HG02938 (cell line): ENCODE measurements around the gene POFUT2.

ENCODE experiments used
- ATAC-seq: cut with Tn5 transposase; IDR thresholded peaks from one replicate; pipeline ENCODE4 v1.9.1; 2021; ENCODE audit warnings: mild to moderate bottlenecking, moderate library complexity; ENCODE audit not compliant: unreplicated experiment

POFUT2 gene

DNA sequence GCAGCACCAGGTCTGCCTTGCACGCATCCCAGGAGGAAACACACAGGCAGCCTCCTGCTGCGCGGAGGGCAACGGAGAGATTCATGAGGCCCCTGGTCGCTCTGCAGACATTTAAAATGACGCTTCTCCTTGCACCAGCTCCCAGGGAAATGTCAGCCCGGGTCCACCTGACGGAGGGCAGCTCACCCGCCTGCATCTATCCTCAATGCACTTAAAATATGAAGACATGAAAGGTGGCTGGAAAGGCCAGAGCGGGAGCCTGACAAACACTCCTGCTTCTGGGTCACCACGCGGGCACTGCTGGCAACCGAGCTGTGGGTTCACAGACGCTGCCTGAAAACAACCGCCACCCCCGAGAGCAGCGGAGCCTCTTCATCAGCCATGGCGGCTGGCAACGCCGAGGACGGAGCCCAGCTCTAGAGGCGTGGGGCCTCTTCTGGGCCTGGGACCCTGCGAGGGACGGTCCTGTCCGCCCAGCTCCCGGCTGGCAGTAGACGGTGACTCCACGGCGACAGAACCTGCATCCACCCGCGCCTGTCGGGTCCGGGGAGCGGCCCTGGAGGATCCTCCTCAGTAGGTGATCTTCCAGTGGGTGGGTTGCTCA, 22.7 kb downstream of the POFUT2 start:
- ATAC-seq = no peak

DNA sequence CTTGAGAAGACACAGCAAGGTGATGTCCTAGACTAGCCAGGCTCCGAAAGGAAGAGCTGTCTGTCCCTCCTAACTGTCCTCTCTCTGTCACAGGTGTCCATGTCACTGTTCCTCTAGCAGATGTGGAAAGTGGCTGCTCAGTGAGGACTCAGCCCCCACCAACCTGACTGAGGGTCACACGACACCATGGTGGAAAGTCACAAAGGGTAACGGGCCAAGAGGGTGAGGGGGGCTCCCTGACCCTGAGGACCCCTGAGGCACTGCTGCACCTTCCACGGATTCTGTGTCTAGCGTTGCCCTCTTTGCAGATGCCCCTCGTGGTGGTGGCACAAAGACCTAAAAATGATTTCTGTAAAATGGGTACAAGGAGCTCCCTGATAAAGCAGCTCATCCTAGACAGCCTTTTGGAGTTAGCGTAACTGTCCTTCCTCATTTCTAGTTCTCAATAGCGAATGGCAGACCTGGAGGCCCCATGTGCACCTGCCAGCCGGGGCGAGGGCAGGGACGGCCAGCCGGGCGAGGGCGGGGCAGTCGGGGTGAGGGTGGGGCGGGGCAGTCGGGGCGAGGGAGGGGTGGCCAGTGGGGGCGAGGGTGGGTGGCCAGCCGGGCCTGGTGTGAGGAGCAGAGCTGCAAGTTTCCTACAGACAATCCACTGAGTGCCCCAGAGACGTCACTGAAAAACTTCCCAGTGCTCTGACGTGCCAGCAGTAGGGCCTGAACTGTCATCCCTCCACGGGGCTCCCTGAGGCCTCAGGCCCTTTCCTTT, 23.4 kb downstream of the POFUT2 start:
- ATAC-seq = no peak

DNA sequence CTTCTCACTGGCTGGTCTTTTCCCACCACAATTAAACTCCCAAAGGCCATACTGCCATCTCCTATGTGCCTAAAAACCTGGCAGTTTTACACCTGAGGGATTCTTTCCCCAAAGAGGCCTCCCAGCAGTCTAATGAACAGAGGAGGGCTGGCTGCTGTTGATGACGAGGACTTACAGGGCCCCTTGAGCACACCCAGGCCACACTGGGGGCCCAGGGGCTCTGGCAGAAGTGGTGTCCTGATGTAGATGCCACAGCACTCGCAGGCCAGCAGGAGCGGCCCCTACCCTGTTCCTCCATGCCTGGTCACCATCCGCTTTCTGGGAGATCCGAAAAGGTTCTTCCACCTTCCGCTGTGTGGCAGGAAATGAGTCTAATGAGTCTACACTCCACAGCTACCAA, 24.2 kb downstream of the POFUT2 start:
- ATAC-seq = no peak

DNA sequence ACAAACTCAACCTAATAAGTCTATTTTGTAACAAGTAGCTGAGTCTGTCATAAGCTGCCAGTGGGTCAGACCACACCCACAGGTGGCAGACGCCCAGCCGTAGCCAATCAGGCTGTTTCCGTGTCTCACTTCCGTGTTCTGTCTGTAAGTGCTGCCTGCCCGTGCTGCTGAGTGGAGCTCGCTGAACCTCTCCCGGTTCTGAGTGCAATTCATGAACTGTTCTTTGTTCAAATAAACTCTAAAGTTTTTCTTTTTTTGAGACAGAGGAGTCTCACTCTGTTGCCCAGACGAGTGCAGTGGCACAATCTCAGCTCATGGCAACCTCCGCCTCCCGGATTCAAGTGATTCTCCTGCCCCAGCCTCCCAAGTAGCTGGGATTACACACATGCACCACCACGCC, 25.1 kb downstream of the POFUT2 start:
- no peak for ATAC-seq

DNA sequence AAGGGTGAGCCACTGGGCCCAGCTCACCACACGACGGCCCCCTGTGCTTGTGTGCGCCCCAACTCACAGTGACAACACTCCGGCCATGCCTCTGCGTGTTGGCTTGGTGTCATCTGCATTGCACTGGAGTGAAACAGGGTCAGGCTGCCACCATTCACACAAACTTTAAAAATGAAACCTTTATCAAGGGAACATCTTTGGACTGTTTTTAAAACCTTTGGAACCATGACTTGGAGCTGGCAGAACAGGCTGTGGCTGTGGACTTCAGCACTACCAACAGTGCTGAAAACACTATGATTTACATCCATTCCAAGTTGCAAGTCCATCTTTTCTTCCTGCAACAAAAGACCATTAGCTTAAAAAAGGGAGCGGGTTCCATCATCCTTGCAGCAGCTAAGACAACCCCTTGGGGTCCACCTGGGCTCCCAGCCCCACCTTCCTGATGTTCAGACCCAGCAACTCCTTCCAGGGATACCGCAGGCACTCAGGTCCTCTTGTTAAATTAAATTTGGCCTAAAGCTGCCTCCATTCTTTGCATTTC, 25.6 kb downstream of the POFUT2 start:
- ATAC-seq = no peak

DNA sequence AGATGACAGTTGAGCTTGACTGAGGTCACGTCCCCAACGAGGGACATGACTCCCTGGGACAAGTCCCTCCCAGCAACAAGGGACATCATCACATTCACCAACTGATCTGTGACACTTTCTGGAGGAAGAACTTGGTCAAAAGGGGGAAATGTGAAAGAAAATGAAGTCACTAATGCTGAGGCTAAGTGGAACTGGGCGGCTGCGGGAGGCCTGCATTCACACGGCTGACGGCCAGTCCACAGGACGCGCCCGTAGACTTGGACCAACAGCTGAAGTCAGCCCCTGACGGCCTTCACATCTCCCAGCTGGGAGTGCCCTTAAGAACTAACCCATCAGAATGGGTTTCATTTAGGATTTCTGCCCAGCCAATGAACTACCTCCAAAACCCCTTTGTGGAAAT, 26.6 kb downstream of the POFUT2 start:
- ATAC-seq = no peak

DNA sequence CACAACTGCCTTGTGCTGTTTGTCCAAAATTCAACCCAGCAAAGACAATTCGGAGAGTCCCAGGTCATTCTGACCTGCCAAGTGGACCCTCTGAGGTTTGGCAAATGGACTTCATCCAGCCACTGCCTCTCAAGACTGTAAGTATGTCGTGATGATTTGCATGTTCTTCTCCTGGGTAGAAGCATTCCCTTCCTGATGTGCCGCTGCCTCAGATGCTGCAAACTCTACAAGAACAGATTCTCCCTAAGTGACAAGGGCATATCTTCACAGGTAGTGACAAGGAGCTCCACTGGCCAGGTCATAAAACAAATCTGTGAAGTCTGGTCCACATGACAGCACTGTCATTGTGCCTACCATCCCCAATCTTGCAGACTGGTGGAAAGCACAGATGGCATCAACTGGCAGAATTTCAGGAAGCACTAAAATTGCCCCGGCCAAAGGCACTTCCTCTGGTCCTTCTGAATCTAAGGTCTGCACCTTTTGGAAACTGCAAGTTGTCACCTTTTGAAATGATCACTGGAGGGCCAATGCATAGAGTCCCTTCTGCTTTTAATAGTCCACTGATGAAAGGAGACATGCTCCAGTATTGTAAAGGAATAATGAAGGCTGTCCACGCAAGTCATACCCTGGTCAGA, 27.4 kb downstream of the POFUT2 start:
- ATAC-seq = no peak

DNA sequence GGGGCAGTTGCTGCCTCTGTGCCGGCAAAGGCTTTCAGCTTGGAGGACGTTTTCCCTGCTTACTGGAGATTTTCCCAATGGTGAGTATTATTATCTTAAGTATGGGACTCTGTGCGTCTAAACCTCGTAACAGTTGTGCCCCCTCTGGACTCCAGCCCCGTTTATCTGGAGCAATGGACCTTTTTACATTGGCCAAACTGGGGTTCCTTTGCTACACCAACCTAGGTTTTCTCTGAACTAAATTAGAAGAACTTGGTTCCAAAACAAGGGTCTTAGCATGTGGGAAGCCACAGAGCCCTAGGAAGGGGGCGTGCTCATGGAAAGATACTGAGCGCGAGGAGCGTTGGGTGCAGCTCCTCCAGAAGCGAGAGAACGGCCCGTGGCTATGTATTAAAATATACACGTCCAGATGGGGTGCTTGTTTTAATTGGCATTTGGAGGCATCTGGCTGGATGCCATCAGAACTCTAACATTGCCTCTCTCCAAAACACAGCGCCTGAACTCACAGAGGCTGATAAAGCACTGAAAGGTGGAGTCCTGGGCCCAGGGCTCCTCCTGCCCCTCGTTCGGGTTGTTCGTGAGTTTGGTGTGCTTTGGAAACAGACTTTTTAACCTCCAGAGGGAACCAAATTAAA, 28.4 kb downstream of the POFUT2 start:
- no peak for ATAC-seq

DNA sequence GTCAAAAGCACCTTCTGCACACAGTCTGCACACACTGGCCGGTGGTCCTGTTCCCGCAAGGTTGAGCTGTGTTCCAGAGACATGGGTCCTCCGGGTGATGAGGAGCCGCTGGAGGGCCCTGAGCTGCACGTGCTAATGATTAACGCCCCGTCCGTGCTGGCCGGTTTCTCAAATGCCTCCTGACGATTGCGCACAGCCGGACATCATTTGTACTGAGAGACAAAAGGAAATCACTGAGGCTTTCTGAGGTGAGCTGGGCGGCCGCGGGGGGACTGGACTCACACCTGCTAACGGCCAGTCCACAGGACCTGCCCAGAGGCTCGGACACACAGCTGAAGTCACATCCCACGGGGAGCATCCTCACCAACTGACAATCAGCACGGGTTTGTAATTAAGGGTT, 29.2 kb downstream of the POFUT2 start:
- no peak for ATAC-seq

DNA sequence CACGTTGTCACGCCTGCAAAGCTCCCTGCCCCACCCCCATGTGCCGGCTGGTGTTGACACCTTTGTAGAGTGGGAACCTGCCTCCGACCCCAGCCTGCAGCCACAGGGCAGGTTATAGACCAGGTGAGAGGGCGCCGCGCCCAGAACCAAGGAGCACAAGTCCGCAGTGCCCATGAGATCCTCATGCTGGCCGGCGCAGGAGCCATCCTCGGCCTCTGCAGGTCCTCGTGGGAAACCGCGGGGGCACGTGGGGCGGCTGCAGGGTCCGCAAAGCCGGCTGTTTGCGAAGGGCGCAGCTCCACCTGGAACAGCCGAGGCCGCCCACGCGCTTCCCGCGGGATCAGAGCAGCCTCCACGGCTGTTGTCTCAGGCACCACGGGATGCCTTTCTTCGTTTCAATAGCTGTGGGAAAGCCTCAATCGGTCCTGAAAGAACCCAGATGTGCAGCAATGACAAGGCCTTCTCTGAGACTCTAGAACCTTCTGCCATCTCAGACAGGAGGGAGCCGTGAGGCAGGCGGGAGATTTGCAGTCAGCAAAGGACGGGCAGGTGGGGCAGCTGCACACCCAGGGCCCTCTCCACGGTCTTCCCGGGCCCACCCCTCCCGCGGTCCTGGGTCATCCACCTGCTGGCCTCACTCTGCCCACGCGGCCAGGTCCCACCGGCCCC, 29.9 kb downstream of the POFUT2 start:
- ATAC-seq = no peak

DNA sequence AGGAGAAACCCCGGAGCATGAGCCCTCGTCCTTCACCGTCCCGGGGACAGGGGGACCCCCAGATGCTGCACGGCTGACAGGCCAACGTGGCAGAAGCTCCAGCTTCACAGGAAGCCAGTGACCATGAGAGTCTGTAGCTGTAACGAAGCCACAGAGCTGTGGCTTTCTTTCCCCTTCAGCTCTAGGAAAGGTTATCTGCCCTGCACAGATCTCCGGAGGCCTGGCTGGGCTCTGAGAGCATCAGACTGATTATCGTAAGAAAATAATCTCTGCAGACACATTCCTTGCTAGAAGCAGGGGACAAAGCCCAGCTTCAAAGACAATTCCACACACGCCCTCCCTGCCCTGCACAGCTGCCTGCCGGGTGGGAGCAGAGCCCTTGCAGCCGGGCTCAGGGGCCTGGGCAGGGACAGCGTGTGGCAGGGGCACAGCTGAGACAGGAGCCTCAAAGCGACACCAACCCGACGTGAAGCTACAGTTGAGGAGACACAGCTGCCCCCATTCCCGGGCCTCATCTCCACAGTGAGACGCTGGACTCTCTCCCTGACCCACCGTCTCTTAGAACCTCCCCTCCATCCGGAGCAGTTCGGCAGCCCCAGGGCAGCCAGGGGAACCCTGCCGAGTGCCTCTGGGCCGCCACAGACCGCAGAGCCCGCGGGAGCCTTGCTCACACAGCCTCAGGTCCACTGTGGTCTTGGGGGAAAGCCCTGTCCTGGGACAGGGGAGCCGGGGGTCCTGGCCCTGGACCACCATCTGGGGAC, 30.6 kb downstream of the POFUT2 start:
- ATAC-seq = no peak

DNA sequence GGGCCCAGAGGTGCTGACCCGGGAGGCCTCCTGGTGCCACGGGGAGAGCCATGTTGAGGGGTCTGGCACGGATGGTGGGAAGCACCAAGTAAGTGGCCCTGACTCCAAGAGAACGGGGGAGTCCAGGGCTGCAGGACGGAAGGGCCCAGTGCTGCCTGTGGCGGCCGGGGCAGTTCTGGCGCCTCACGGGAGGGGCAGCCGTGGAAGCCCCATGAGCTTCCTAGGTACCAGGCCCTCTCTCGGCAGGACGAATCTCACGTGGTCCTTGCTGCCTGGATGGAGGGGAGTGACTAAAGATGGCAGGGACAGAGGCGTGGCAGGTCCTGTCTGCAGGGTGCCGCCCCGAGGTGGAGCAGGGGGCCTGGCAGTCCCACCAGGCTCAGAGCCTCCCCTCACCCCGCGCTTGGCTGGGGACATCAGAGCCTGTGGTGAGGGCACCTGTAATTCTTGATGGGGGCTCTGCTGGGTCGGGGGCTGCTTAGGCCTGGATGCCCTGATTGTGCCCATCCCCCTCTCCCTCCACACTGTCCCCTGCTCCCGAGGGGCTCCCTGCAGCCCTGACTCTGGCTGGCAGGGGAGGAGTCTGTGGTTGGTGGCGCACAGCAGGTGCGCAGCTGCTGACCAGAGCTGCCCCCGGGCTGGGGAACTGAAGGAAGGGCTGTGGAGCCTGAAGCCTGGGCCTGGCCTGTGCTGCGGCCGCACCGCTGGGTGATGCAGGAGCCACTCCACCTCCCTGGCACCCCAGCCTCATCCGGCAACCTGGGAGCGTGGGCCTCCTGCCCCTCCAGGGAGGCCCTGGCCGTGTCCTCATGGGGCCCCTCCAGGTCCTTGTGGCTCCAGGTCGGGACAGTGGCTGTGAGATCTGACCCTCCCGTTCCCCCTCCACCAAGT, 31.4 kb downstream of the POFUT2 start:
- no peak for ATAC-seq

DNA sequence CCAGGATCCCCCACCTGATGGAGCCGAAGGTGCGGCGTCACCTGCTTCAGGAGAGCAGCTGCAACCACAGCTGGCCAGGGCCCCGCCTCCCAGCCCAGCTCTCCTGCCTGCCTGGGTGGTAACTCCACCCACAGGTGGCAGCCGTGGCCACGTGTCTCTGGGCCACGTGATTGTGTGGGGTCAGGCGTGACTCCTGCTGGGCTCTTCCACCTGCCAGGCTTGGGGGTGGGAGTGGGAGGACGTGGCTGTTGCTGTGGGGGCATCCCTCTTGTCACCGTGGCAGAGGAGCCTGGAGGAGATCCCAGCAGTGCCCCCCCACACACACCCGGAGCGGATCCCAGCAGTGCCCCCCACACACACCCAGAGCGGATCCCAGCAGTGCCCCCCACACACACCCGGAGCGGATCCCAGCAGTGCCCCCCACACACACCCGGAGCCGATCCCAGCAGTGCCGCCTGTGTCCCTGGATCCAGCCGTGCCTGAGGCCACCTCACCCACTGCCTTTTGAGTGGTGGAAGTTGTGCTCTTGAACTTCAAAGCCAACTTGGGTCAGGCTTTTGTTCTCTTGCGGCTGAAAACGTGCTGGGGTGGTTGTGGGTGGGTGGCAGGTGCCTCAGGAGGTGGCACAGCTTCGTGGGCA, 32.2 kb downstream of the POFUT2 start:
- ATAC-seq = no peak

DNA sequence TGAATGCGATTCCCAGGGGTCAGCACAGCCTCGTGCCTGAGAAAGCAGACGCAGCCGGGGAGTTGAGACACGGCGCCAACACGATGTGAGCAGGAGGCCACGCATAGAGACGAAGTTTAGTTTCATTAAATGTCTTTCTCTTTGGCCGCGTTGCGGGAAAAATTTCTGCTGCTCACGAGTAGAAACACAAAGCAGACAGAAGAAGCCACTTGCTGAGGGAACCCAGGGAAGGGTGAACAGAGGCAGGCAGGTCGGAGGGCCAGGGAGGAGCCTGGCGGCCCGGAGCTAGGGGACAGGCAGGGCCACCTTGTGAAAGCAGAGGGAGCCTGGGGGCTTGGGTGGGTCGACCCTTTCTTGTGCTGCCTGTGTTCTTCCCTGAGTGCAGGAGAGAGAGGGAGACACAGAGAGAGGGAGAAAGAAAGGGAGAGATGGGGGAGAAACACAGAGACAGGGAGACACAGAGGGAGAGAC, 33.2 kb downstream of the POFUT2 start:
- no peak for ATAC-seq

DNA sequence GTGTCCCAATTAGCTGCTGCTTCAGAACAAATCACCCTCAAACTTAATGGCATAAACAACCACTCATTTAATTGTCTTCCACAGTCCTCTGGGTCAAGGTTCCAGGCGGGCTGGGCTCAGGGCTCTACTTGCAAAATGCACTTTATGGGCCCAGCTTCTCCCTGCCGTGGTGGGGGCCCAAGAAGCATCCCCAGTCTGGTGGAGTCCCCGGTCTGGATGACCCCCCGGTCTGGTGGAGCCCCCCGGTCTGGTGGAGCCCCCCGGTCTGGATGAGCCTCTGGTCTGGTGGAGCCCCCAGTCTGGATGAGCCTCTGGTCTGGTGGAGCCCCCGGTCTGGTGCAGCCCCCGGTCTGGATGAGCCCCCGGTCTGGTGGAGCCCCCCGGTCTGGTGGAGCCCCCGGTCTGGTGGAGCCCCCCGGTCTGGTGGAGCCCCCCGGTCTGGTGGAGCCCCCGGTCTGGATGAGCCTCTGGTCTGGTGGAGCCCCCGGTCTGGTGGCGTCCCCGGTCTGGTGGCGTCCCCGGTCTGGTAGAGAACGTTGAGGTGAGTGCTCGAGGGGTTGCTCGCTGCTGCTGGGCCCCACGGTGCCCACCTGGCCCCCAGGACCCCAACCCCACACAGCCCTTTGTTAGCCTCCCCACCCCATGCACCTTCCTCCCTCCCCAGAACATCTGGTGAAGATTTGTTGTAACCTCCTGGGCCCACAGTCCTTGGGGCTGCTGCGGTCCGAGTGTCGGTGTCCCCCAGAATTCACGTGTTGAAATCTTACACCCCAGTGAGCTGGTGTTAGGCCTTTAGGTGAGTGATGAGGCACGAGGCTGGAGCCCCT, 33.8 kb downstream of the POFUT2 start:
- ATAC-seq = no peak

DNA sequence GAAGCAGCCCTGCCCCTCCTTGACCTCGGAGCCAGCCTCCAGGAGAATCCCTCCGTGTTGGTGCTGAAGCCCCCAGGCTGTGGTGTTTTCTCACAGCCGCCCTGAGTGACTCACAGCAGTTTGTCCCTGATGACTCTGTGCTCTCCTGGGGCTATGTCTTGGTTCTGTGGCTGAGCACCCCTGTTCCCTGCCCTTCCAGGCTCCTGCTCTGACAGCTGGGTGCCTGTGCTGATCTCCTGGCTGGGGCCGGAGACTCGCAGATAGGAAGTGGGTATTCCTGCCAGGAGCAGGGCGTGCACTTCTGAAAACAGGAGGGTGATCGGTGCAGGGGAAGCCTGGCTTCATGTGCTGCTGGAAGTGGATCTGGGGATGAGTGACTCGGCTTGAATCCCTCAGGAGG, 34.5 kb downstream of the POFUT2 start:
- no peak for ATAC-seq

DNA sequence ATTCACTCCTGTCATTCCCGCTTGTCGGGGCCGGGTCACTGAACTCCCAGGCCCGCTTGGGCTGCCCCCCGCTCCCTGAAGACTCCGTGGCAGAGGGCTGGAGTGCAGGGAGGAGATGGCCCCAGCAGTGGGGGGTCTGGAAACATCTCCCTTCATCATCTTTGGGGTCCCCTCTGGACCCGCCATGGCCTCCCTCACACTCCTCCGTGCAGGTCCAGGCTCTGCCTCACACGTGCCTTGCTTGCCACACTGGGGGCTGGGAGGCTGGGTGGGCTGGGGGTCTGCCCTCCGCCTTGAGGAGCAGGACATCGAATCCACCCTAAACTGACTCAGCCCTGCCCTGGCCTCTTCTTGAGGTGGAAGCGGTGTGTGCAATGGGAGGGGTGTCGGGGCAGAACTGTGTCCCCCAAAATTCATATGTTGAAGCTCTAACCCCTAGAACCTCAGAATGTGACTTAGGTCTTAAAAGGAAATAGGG, 35.2 kb downstream of the POFUT2 start:
- no peak for ATAC-seq
